ENCODE measurements around the gene TC2N.

TC2N gene

DNA sequence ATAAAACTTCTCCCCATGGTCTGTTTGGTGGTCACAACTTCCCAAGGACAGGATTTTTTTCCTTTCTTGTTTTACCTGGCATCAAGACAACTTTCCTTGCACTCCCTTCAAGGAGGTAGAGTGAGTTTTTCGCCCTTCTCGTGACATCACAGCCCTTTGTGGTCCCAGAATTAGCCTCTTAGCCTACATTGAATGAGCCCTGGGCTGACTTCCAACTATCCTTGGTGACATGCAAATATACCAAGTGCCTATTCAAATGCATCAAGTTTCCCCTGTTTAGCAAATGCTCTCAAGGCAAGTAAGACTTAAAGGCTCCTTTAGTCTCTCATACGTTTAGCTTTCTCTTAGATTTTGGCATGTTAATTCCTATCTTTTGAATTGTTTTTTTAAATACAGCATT is 36.6 kb downstream of the TC2N start:
- Histone ChIP-seq H3K4me1 (ENCODE audit: insufficient read depth, poor library complexity, severe bottlenecking) (peaks cover 15% of the 10 kb centered on the region), H3K4me3 (ENCODE audit: severe bottlenecking) (no peak overlapping the region), H3K27me3 (ENCODE audit: insufficient read depth, poor library complexity, severe bottlenecking) (no peaks in the 10 kb centered on the region), H3K9me3 (ENCODE audit: severe bottlenecking) (no peaks in the 10 kb centered on the region), H3K27ac (ENCODE audit: poor library complexity, severe bottlenecking) (no peak overlapping the region), H3K36me3 (ENCODE audit: low read depth) (no peaks in the 10 kb centered on the region)
- ATAC-seq (ENCODE audit: low read depth) (no peak), DNase-seq (ENCODE audit: low spot score) (no peak)
- TF ChIP-seq, protein P1, sequence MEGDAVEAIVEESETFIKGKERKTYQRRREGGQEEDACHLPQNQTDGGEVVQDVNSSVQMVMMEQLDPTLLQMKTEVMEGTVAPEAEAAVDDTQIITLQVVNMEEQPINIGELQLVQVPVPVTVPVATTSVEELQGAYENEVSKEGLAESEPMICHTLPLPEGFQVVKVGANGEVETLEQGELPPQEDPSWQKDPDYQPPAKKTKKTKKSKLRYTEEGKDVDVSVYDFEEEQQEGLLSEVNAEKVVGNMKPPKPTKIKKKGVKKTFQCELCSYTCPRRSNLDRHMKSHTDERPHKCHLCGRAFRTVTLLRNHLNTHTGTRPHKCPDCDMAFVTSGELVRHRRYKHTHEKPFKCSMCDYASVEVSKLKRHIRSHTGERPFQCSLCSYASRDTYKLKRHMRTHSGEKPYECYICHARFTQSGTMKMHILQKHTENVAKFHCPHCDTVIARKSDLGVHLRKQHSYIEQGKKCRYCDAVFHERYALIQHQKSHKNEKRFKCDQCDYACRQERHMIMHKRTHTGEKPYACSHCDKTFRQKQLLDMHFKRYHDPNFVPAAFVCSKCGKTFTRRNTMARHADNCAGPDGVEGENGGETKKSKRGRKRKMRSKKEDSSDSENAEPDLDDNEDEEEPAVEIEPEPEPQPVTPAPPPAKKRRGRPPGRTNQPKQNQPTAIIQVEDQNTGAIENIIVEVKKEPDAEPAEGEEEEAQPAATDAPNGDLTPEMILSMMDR (IDR thresholded peaks at IDR 0.05; ENCODE audit: poor library complexity, severe bottlenecking) = no peak

DNA sequence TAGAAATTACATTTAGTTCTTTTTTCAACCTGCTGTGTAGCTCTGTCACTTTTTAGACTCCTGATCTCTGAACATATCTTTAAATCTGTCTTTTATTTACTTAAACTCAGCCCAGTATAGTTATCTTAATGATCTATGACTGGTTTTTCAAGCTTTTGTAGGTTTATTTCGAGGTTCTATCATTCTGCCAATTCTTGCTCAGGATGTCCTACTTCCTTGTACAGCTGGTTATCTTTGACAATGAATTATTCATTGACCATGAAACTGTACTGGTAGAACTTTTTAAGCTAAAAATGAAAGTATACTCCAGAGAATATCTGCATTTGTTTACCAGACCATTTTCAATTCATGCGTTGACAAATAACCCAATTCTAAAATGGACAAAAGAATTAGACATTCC is 37.8 kb downstream of the TC2N start:
- Histone ChIP-seq H3K4me1 (ENCODE audit: insufficient read depth, poor library complexity, severe bottlenecking) (peaks cover 6% of the 10 kb centered on the region), H3K27ac (ENCODE audit: poor library complexity, severe bottlenecking) (no peak overlapping the region), H3K36me3 (ENCODE audit: low read depth) (no peaks in the 10 kb centered on the region), H3K4me3 (ENCODE audit: severe bottlenecking) (no peak overlapping the region), H3K27me3 (ENCODE audit: insufficient read depth, poor library complexity, severe bottlenecking) (no peaks in the 10 kb centered on the region), H3K9me3 (ENCODE audit: severe bottlenecking) (no peaks in the 10 kb centered on the region)
- DNase-seq (ENCODE audit: low spot score) (no peak), ATAC-seq (ENCODE audit: low read depth) (no peak)
- TF ChIP-seq, protein P1 (IDR thresholded peaks at IDR 0.05; ENCODE audit: poor library complexity, severe bottlenecking) = no peak

DNA sequence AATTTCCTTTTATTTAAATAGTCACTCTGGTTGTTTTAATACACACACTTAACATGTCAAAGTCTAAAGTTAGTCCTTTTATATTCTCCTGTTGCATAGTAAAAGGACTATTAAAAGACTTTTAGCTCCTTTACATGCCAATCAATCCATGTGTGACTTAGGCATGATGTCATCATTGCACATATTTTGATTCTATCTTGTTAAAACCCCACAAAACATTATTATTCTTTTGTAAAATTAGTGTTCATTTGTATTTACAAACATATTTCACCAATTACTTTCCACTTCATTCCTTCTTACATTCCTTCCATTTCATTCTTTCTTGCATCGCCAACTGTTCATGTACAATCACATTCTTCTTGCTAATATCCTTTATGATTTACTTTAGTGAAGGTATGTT is 39.6 kb downstream of the TC2N start:
- Histone ChIP-seq H3K27me3 (ENCODE audit: insufficient read depth, poor library complexity, severe bottlenecking) (no peaks in the 10 kb centered on the region), H3K4me1 (ENCODE audit: insufficient read depth, poor library complexity, severe bottlenecking) (peaks cover 6% of the 10 kb centered on the region), H3K27ac (ENCODE audit: poor library complexity, severe bottlenecking) (no peak overlapping the region), H3K9me3 (ENCODE audit: severe bottlenecking) (no peaks in the 10 kb centered on the region), H3K4me3 (ENCODE audit: severe bottlenecking) (no peak overlapping the region), H3K36me3 (ENCODE audit: low read depth) (no peaks in the 10 kb centered on the region)
- no peak for ATAC-seq (ENCODE audit: low read depth)
- no peak for DNase-seq (ENCODE audit: low spot score)
- TF ChIP-seq, protein P1 (IDR thresholded peaks at IDR 0.05; ENCODE audit: poor library complexity, severe bottlenecking) = no peak

DNA sequence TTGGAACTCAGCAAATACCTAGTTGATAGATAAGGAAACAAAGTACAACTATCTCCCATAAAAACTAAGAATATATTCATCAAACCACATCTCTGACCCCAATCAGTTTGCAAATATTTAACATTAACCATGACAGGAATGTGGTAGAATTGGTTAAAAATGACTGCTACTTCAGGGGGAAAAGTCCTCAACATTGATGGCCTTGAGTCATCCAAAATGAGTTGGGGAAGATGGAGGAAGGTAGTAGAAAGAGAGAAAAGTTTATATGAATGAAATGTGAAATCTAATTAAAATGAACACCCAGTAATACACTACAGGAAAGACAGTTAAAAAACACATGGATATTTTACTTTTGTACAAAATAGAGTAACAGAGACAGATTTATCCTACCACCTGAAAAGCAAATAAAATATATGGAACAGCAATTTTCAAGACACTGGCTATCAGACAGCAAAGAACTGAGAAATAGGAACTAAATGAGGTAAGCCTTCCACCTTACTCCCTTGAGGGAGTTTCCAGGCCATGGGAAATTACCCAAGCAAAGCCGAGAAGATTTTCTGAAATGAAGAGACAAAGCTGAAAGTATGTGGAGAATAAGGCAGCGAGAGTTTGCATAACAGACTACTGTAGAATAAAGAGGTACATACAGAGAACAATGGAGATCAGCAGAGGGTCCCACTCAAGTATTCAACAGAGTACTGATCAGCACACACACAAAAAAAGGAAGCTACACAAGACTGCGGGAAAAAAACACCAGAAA is 49.6 kb downstream of the TC2N start:
- Histone ChIP-seq H3K27ac (ENCODE audit: poor library complexity, severe bottlenecking) (no peak overlapping the region), H3K27me3 (ENCODE audit: insufficient read depth, poor library complexity, severe bottlenecking) (no peaks in the 10 kb centered on the region), H3K4me3 (ENCODE audit: severe bottlenecking) (no peak overlapping the region), H3K36me3 (ENCODE audit: low read depth) (peaks cover under 1% of the 10 kb centered on the region; the same call in 1 of the 2 replicates), H3K4me1 (ENCODE audit: insufficient read depth, poor library complexity, severe bottlenecking) (no peaks in the 10 kb centered on the region), H3K9me3 (ENCODE audit: severe bottlenecking) (no peaks in the 10 kb centered on the region)
- no peak for ATAC-seq (ENCODE audit: low read depth)
- DNase-seq (ENCODE audit: low spot score) = no peak
- TF ChIP-seq, protein P1 (IDR thresholded peaks at IDR 0.05; ENCODE audit: poor library complexity, severe bottlenecking) = no peak

DNA sequence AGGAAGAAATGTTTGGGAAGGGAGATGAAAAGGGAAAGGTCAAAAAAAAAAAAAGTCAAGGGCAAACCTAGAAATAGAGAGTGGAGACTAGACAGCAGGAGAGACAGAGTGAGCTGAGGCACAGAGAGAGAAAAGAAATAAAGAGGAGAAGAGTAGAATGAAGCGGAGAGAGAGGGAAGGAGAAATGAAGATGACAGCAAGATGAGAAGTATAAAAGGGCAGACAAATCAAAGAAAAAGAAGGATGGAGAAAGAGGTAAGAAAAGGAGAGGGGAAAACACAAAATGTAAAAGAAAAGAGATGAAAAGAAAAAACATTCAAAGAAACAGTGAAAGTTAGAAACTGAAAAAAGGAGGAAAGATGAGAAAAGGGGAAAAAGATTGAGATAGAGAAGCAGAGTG is 53.0 kb downstream of the TC2N start:
- H3K27ac ChIP-seq (ENCODE audit: poor library complexity, severe bottlenecking) = no peak overlapping the region
- no peak overlapping the region for H3K4me3 ChIP-seq (ENCODE audit: severe bottlenecking)
- TF ChIP-seq, protein P1 (IDR thresholded peaks at IDR 0.05; ENCODE audit: poor library complexity, severe bottlenecking) = no peak
- no peak for DNase-seq (ENCODE audit: low spot score)
- peaks cover 29% of the 10 kb centered on the region for H3K36me3 ChIP-seq (ENCODE audit: low read depth)
- no peaks in the 10 kb centered on the region for H3K27me3 ChIP-seq (ENCODE audit: insufficient read depth, poor library complexity, severe bottlenecking)
- no peaks in the 10 kb centered on the region for H3K9me3 ChIP-seq (ENCODE audit: severe bottlenecking)
- no peak for ATAC-seq (ENCODE audit: low read depth)
- H3K4me1 ChIP-seq (ENCODE audit: insufficient read depth, poor library complexity, severe bottlenecking) = no peaks in the 10 kb centered on the region
